Kasumi-1 (cell line): ENCODE results near the gene LPP.
"Not testable (repeated sequence)": the region's sequence is repeated elsewhere in the genome, so short reads cannot be mapped to it uniquely, and the experiment has no call there.

ENCODE experiments used
- DNase-seq, 2 experiments: peaks; one replicate each; lab custom pipeline; 2025; lab: John Stamatoyannopoulos, UW

LPP gene

DNA sequence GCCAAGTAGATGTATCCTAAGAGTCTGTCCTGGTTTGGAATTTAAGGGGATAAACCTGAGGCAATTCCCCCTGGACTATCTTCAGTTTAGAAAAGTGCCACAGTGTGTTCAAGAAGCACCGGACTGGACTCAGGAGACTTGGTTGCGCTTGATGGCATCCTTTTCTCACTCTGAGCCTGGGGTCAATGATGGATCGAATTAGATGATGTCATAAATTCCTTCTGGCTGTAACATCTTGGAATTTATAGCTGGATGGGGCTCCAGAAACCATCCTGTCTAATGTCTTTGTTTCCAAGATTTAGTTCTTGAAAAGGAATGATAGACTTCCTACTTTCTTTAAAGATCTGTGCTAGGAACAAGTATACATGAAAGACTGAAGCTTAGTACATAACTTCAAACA, 280.6 kb downstream of the LPP start:
- no peak for DNase-seq

- no peak for DNase-seq
Observed at GRCh38 chr3:188435266-188435665, 281.3 kb downstream of the LPP start.

GRCh38 chr3:188437926-188438325, 284.0 kb downstream of the LPP start:
- DNase-seq: no peak

DNA sequence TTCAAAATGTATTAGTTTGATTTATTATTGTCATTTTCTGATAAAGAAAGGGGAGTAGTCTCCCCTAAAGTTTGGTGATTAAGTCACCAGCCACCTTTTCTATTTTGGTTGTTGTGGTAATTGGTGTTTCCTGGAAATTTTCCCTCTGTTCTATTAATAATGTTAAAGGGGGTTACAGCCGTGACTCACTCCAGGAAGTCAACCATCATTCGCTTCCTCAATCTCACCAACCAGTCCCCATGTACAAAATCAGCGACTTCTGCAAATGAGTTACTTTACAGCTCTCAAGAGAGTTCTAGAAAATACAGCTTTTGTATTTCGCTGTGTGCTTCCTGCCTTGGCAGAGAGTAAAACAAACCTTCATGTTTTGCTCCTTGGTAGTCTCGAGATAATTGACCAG, 285.1 kb downstream of the LPP start:
- DNase-seq: peak; percentile 94

DNA sequence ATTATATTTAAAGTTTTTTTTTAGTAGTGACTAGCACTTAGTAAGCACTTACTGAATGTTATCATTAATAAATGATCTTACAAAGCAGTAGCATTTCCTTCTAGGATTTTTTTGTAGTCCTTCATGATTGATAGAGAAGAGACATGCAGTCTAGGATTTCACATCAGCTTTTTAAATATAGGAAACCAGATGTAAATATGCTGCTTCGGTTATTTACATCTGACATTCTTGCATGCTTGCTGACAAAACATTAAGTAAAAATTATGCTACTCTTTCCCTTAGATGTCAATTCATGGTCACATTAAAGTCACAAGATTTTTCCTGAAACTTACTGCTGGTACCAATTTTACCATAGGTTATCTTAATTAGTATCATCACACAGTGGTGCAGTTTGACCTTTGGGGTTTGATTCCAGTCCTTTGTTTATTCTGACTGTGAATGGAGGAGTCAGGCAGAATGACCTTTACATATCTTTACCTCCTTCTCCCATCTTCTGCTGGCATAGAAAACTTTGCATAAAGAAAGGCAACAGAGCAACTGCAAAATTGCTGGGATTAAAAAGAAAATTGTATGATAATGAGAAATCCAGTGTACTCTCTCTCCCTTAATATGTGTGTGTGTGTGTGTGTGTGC, 286.5 kb downstream of the LPP start:
- DNase-seq: no peak

GRCh38 chr3:188442430-188442829, 288.5 kb downstream of the LPP start:
- DNase-seq: no peak

DNA sequence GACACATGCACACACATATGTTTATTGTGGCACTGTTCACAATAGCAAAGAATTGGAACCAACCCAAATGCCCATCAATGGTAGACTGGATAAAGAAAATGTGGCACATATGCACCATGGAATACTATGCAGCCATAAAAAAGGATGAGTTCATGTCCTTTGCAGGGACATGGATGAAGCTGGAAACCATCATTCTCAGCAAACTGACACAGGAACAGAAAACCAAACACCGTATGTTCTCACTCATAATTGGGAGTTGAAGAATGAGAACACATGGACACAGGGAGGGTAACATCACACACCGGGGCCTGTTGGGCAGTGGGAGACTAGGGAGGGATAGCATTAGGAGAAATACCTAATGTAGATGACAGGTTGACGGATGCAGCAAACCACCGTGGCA, 291.2 kb downstream of the LPP start:
- DNase-seq: not testable (repeated sequence)

- no peak for DNase-seq
Observed at GRCh38 chr3:188446014-188446413, 292.1 kb downstream of the LPP start.

GRCh38 chr3:188446766-188447165, 292.8 kb downstream of the LPP start:
- DNase-seq: no peak

DNA sequence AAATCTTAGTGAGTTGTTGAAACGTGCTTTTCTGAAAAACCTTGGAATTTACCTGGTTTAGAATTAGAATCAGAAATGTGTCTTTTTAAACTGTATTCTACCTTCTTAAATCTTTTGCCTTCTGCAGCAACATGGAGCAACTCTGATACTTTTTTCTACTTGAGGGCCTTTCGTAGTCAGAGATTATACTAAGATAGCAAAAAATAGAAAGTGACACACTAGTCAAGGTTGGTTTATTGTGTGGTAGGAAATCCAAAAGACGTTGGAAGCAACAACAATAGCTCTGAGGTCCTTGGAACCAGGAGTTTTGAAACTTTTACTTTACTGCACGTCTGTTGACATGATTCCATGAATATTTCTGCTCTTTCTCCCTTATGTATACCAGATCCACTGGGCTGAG, 294.9 kb downstream of the LPP start:
- no peak for DNase-seq

- no peak for DNase-seq
Observed at GRCh38 chr3:188449421-188449820, 295.5 kb downstream of the LPP start.

GRCh38 chr3:188452158-188452772, 298.3 kb downstream of the LPP start:
- no peak for DNase-seq

- no peak for DNase-seq
Observed at GRCh38 chr3:188453431-188454384, 299.8 kb downstream of the LPP start.

- DNase-seq: no peak
Observed at GRCh38 chr3:188455748-188456147, 301.8 kb downstream of the LPP start.

DNA sequence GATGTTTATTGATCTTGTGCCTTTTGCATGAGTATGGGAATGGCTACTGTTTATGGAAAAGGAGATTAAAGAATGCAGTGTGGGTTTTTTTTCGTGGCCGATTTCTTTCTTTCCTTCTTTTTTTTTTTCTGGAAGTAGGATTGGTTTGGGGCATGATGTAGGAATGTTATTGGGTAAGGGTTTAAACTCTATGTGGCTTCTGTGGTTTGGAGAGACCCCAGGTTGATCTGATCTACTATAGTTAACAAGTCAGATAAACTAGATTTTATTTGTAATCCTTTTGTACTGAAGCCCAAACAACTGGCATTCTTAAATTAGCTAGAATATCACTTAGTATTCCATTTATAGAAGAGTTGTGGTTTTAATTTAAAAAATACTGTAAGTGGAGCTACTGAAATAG, 304.8 kb downstream of the LPP start:
- no peak for DNase-seq

- no peak for DNase-seq
Observed at GRCh38 chr3:188465311-188465710, 311.4 kb downstream of the LPP start.

- DNase-seq: no peak
Observed at GRCh38 chr3:188468196-188468595, 314.2 kb downstream of the LPP start.

GRCh38 chr3:188468662-188469061, 314.7 kb downstream of the LPP start:
- DNase-seq: no peak

- no peak for DNase-seq
Observed at GRCh38 chr3:188469228-188469885, 315.4 kb downstream of the LPP start.

GRCh38 chr3:188470508-188471130, 316.7 kb downstream of the LPP start:
- no peak for DNase-seq

- no peak for DNase-seq
Observed at GRCh38 chr3:188471723-188472122, 317.8 kb downstream of the LPP start.

DNA sequence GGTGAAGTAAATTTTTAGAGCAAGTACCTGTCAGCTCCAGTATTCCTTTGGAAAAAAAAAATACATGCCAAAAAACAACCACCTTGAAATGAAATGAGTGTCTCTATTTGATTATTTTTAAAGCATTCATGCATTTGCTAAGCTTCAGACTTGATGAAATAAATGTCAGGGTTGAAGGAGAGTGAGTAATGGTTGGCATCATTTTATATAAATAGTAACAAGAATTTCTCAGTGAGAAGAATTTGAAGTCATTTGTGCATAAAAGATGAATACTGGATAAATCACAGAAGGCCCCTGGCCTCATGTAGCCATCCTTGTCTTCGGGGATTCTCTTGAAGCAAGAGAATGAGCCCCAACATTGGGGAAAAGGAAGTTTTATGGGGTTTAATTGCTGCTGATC, 318.4 kb downstream of the LPP start:
- no peak for DNase-seq
